Measurements from ENCODE around the gene LRIG1.
A peak's percentile ranks its signal among the peaks of the same experiment; 100 is the strongest.

DNA sequence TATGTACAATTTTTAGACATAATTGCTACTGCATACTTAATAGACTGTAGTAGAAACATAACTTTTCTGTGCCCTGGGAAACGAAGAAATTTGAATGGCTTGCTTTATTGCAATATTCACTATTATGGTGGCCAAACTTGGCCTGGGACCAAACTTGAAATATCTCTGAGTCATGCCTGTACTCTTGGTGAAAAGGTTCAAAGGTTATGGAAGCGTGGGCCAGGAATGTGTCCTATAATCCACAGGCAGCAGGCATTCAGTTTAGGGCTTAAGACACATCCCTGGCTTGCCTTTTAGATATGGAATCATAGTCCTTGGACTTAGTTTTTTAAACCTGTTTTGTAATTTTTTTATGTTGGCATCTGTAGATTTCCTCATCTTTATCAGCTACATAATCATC is 124.3 kb downstream of the LRIG1 start:
- 0 out of 2 replicates have a peak, but pooled peaks have one; percentile 18 for TF ChIP-seq NFIC (IDR thresholded peaks at IDR 0.05)
- no peak for TF ChIP-seq MAX (IDR thresholded peaks at IDR 0.05)
- no peak for TF ChIP-seq CEBPB (IDR thresholded peaks at IDR 0.05)
- TF ChIP-seq TAF1 (IDR thresholded peaks at IDR 0.05; ENCODE audit: low read depth), result no peak
- TF ChIP-seq REST (IDR thresholded peaks at IDR 0.05; ENCODE audit: low read depth), result no peak
- TF ChIP-seq CREB1 (IDR thresholded peaks at IDR 0.05; ENCODE audit: low read depth), result no peak
- no peak for TF ChIP-seq RAD21 (IDR thresholded peaks at IDR 0.05; ENCODE audit: low read depth)
- no peak for TF ChIP-seq TCF12 (IDR thresholded peaks at IDR 0.05; ENCODE audit: low read depth)
- TF ChIP-seq FOXM1 (IDR thresholded peaks at IDR 0.05; ENCODE audit: borderline replicate concordance, low read depth), result no peak
- TF ChIP-seq EGR1 (IDR thresholded peaks at IDR 0.05), result no peak
- TF ChIP-seq TEAD4 (IDR thresholded peaks at IDR 0.05), result no peak
- TF ChIP-seq YY1 (IDR thresholded peaks at IDR 0.05; ENCODE audit: low read depth), result no peak
- no peak for TF ChIP-seq EP300 (IDR thresholded peaks at IDR 0.05; ENCODE audit: borderline replicate concordance)
- no peak for TF ChIP-seq ZBTB7A (IDR thresholded peaks at IDR 0.05; ENCODE audit: low read depth)

All from Ishikawa (cell line).